ENCODE data around the gene MTG1. TPM values are rescaled to one million over a fixed set of nuclear protein-coding genes. Genes with fewer than 3 reads are reported as not detected.

Gene MTG1
- total and polyA plus RNA-seq, 2 experiments from 2014 or later: 22.8 to 50.7 TPM

DNA sequence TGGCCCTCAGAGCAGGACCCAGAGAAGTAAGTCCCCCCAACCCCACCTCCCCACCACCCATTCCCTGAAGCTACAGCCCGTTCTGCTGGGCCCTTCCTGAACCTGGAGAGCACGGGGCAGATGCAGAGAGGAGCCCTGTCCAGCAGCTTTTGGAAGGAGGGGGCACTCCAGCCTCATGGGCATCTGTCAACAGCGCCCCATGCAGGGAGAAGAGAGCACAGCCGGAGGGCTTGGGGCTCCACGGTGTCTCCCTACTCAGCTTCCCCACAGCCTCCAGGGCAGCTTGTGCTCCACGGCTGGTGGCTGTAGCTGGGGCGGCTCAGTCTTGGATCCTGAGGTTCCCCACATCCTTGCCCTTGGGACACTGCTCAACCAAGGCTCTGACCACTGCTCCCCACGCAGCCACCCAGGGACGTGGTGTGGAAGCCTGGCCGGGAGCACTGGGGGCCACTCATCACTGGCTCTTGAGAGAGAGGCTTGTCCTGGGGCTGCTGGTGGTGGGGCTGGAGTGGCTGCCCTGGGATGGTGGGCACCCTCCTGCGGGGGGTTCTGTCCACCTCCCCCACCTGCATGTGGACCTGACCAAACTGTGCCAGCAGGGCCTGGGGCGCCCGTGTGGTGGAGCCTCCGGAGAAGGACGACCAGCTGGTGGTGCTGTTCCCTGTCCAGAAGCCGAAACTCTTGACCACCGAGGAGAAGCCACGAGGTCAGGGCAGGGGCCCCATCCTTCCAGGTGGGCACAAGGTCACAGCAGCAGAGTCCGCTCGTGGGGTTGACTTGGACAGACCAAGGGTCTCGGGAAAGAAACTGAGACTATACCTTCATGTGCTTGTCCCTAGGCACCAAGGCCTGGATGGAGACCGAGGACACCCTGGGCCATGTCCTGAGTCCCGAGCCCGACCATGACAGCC is 42.3 kb upstream of the MTG1 start:
- no peaks in the 10 kb centered on the region for H4K20me1 ChIP-seq (ENCODE audit: insufficient read depth)
- H3K9me3 ChIP-seq (ENCODE audit: low read depth): no peaks in the 10 kb centered on the region
- no peak overlapping the region for H3K4me3 ChIP-seq
- H3K27me3 ChIP-seq (replicated peaks; ENCODE audit: insufficient read depth): no peaks in the 10 kb centered on the region
- H3K4me2 ChIP-seq (ENCODE audit: unreplicated experiment): no peak overlapping the region
- no peaks in the 10 kb centered on the region for H3K4me1 ChIP-seq (ENCODE audit: insufficient read depth)
- H3K9me2 ChIP-seq (ENCODE audit: insufficient read depth): no peaks in the 10 kb centered on the region
- in situ Hi-C loops (cut with MboI): no loop called here
- DNase-seq: no peak
- H3F3A ChIP-seq (ENCODE audit: insufficient read depth): no peaks in the 10 kb centered on the region
- WGBS, 2 experiments (ENCODE audit: low coverage in 1 of 2, low lambda C conversion rate in 2 of 2, missing lambda C conversion rate in 2 of 2): 63 to 69% methylated on average over 22 to 24 of the region's 24 CpGs
- H3K36me3 ChIP-seq (ENCODE audit: low read depth): no peaks in the 10 kb centered on the region
- H2AFZ ChIP-seq: no peak overlapping the region
- no peaks in the 10 kb centered on the region for H3K79me2 ChIP-seq (ENCODE audit: insufficient read depth)
- no peak overlapping the region for H3K27ac ChIP-seq
- no peak overlapping the region for H3K9ac ChIP-seq
- TF ChIP-seq EZH2 (IDR thresholded peaks at IDR 0.05; ENCODE audit: insufficient read depth, poor library complexity, severe bottlenecking): no peak
- no peak for TF ChIP-seq EZH2phosphoT487 (IDR thresholded peaks at IDR 0.05; ENCODE audit: insufficient read depth, low read depth)

DNA sequence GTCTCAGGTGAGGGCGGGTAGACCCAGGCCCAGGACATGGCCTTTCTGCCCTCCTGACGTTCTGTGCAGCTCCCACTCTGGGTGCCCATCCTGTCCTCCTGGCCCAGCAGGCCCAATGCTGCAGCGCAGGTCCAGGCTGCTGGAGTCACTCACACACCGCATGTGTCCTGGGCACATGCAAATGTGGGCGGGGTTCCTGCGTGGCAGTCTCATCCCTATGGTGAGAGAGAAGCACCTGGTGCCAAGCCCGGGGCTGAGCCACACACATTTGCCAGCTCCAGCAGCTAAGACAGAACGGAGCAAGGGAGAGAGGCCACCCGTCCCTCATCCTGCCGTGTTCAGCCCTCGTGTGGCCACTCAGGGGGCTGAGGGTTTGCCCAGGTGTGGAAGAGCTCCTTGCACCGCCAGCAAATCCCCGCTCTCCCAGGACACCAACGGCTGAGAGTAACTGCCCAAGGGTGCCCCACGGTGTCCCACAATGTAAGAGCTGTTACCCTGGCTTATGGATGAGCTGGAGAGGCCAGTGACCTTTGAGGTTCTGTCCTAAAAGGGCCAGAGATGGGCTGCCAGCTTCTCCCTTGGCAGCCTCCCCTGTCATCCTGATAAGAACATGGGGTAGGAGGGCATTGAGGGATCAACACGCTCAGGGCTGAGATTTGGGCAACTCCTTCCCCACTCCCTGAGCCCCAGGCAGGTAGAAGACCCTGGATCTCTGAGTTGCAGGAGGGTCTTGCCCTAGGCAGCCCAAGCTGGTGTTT is 40.6 kb upstream of the MTG1 start:
- H3K4me1 ChIP-seq (ENCODE audit: insufficient read depth): no peaks in the 10 kb centered on the region
- H3K4me3 ChIP-seq: no peak overlapping the region
- no peak overlapping the region for H2AFZ ChIP-seq
- H3K27ac ChIP-seq: no peak overlapping the region
- H3K9me3 ChIP-seq (ENCODE audit: low read depth): no peaks in the 10 kb centered on the region
- H3K4me2 ChIP-seq (ENCODE audit: unreplicated experiment): no peak overlapping the region
- 56 to 61% methylated on average over 15 to 16 of the region's 16 CpGs for whole genome bisulfite sequencing, 2 experiments (ENCODE audit: low coverage in 1 of 2, low lambda C conversion rate in 2 of 2, missing lambda C conversion rate in 2 of 2)
- no peaks in the 10 kb centered on the region for H3K79me2 ChIP-seq (ENCODE audit: insufficient read depth)
- no peak for DNase-seq
- H3K27me3 ChIP-seq (replicated peaks; ENCODE audit: insufficient read depth): no peaks in the 10 kb centered on the region
- H3K9ac ChIP-seq: no peak overlapping the region
- H3K9me2 ChIP-seq (ENCODE audit: insufficient read depth): no peaks in the 10 kb centered on the region
- no peaks in the 10 kb centered on the region for H3F3A ChIP-seq (ENCODE audit: insufficient read depth)
- H3K36me3 ChIP-seq (ENCODE audit: low read depth): no peaks in the 10 kb centered on the region
- no peaks in the 10 kb centered on the region for H4K20me1 ChIP-seq (ENCODE audit: insufficient read depth)
- in situ Hi-C loops (cut with MboI): no loop called here
- no peak for TF ChIP-seq EZH2phosphoT487 (IDR thresholded peaks at IDR 0.05; ENCODE audit: insufficient read depth, low read depth)
- TF ChIP-seq EZH2 (IDR thresholded peaks at IDR 0.05; ENCODE audit: insufficient read depth, poor library complexity, severe bottlenecking): no peak

DNA sequence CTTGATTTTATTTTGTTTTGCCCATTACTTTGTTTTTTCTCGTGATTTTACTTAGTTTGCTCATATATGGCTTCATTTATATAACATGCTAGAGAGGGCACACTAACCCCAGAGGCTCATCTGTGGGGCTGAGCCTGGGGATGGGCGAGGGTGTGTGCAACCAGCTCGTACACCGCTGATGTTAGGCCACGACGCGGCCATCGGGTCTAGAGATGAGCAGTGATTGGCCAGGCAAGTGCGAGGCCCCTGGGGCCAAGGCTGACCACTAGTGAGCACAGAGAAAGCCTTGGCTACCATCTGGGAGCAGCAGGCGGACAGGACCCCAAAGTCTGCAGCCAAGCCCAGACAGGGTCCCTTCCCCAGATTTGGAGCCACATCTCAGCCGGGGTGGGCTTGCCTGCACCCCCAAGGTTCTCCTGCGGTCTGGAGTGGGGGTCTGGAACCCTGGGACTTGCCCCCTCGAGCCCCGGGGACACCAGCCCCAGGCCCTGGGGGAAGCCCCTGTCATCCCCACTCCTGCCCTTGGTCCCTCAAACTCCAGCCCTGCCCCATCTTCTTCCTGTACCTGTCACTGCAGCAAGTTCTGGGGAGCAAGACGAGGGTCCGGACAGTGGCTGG is 39.9 kb upstream of the MTG1 start:
- Histone ChIP-seq H3K9ac (no peak overlapping the region), H3K4me1 (ENCODE audit: insufficient read depth) (no peaks in the 10 kb centered on the region), H3K27me3 (replicated peaks; ENCODE audit: insufficient read depth) (no peaks in the 10 kb centered on the region), H3K9me3 (ENCODE audit: low read depth) (no peaks in the 10 kb centered on the region), H3K4me3 (no peak overlapping the region), H3K36me3 (ENCODE audit: low read depth) (no peaks in the 10 kb centered on the region), H4K20me1 (ENCODE audit: insufficient read depth) (no peaks in the 10 kb centered on the region), H3K27ac (no peak overlapping the region), H3K9me2 (ENCODE audit: insufficient read depth) (no peaks in the 10 kb centered on the region), H2AFZ (no peak overlapping the region), H3K79me2 (ENCODE audit: insufficient read depth) (no peaks in the 10 kb centered on the region), H3F3A (ENCODE audit: insufficient read depth) (no peaks in the 10 kb centered on the region), H3K4me2 (ENCODE audit: unreplicated experiment) (no peak overlapping the region)
- no peak for DNase-seq
- in situ Hi-C loops (cut with MboI): no loop called here
- no peak for TF ChIP-seq EZH2 (IDR thresholded peaks at IDR 0.05; ENCODE audit: insufficient read depth, poor library complexity, severe bottlenecking)
- no peak for TF ChIP-seq EZH2phosphoT487 (IDR thresholded peaks at IDR 0.05; ENCODE audit: insufficient read depth, low read depth)
- WGBS, 2 experiments (ENCODE audit: low coverage in 1 of 2, low lambda C conversion rate in 2 of 2, missing lambda C conversion rate in 2 of 2): 82 to 92% methylated on average over 15 to 16 of the region's 16 CpGs

DNA sequence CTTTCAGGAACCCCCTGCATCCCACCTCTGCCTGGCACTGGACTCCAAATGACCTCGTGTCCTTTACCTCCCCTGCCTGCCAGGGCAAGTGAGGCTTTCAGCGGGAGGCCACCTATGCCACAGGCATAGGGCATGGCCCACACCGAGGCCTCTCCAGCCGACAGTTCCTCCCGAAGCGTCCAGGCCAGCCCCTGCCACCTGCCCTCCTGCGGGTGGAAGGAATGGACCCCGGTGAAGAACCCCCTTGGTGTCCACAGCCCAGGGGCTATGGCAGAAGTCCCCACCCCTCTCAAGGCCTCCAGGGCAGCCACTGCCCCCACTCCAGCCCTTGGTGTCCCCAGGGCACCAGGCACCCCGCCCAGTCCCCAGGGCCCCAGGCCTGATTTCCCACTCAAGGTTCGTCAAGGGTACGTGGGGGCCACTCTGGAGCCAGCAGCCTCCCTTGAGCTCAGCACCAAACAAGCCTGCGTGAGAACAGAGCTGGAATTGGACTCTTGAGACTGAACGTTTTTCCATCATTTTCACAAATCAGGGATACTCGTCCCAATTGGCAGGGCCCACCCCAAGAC is 39.2 kb upstream of the MTG1 start:
- Histone ChIP-seq H3K36me3 (ENCODE audit: low read depth) (no peaks in the 10 kb centered on the region), H3K9ac (no peak overlapping the region), H3K4me3 (no peak overlapping the region), H3K79me2 (ENCODE audit: insufficient read depth) (no peaks in the 10 kb centered on the region), H3K4me1 (ENCODE audit: insufficient read depth) (no peaks in the 10 kb centered on the region), H3K9me3 (ENCODE audit: low read depth) (no peaks in the 10 kb centered on the region), H4K20me1 (ENCODE audit: insufficient read depth) (no peaks in the 10 kb centered on the region), H3K27ac (no peak overlapping the region), H3F3A (ENCODE audit: insufficient read depth) (0 out of 2 replicates have a peak, but pooled peaks cover 3% of the 10 kb centered on the region), H3K4me2 (ENCODE audit: unreplicated experiment) (no peak overlapping the region), H3K27me3 (replicated peaks; ENCODE audit: insufficient read depth) (no peaks in the 10 kb centered on the region), H3K9me2 (ENCODE audit: insufficient read depth) (no peaks in the 10 kb centered on the region), H2AFZ (no peak overlapping the region)
- in situ Hi-C loops (cut with MboI): no loop called here
- DNase-seq: no peak
- WGBS, 2 experiments (ENCODE audit: low coverage in 1 of 2, low lambda C conversion rate in 2 of 2, missing lambda C conversion rate in 2 of 2): 90 to 98% methylated on average over 14 of the region's 14 CpGs
- TF ChIP-seq EZH2phosphoT487 (IDR thresholded peaks at IDR 0.05; ENCODE audit: insufficient read depth, low read depth) (no peak), EZH2 (IDR thresholded peaks at IDR 0.05; ENCODE audit: insufficient read depth, poor library complexity, severe bottlenecking) (no peak)

Data from GM23248 (cell line).